ENCODE results near the gene TMEM8B. TPM values are rescaled to one million over a fixed set of nuclear protein-coding genes. Genes with fewer than 3 reads are reported as not detected.

The TMEM8B gene
- polyA plus RNA-seq, 1 of the 3 experiments (the other 2 are of a cell fraction) = 5.8 TPM

DNA sequence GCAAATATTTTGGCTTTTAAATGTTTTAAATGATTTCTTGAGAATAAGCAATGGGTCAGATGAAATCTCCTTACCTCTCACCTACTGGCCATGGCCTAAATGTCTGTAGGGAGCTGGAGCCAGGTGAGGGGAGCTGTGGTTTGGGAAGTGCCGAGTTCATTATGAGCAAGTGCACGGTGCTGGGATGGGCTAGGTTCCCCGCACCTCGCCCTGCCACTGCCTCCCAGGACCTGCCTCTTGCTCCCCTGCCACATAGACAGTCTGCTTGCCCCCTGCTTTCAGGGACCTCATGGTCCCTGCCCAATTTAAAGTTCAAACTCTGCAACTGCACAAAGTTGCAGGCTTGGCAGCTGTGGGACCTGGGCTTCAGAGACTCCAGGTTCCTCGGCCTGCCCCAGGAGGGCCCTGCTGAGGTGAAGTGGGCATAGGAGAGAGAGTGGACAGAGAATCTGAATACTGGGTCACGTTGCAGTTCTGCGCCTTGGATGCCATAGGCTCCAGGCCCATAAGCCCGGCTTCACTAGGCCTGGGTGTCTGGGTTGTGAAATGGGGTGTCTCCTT is 35.7 kb downstream of the TMEM8B start:
- POLR2A ChIA-PET = no interaction called here
- DNase-seq = no peak

More for the DNA sequence above, 35.7 kb downstream of the TMEM8B start:
- CTCF ChIA-PET = interaction anchor here (1.0 to 4.9 kb wide), 6 partner anchors 13 to 75 kb away, joined by 3 to 25 read pairs (median 6); no protein-coding TSS in a partner anchor
- Histone ChIP-seq H3K9ac (no peak overlapping the region), H4K20me1 (ENCODE audit: insufficient read depth) (no peaks in the 10 kb centered on the region), H2AFZ (ENCODE audit: low read depth) (no peak overlapping the region), H3K4me2 (no peak overlapping the region), H3K9me2 (no peaks in the 10 kb centered on the region), H3K27me3 (ENCODE audit: insufficient read depth) (no peaks in the 10 kb centered on the region; the same call in 1 of the 2 replicates), H3K4me3 (ENCODE audit: low read depth in 2 of 2, low read length in 1 of 2) (no peak overlapping the region), H3K27ac (ENCODE audit: low read depth in 2 of 2, low read length in 1 of 2) (no peak overlapping the region), H3K4me1 (ENCODE audit: control insufficient read depth in 1 of 2, insufficient read depth in 2 of 2, low read depth in 1 of 2, low read length in 1 of 2) (peaks cover 0 to 3% of the 10 kb centered on the region in 2 experiments; a peak in 1 of 4 replicates), H3K36me3 (replicated peaks in 1 of 2; ENCODE audit: control insufficient read depth in 1 of 2, insufficient read depth in 2 of 2, low read length in 1 of 2) (no peaks in the 10 kb centered on the region), H3F3A (replicated peaks; ENCODE audit: insufficient read depth) (no peaks in the 10 kb centered on the region), H3K79me2 (ENCODE audit: insufficient read depth) (no peaks in the 10 kb centered on the region), H3K9me3 (no peaks in the 10 kb centered on the region)
- WGBS (ENCODE audit: low lambda C conversion rate) = 87% methylated on average over 4 of the region's 8 CpGs
- no peak for TF ChIP-seq IRF3 (IDR thresholded peaks at IDR 0.05; ENCODE audit: low read depth, low read length)
- TF ChIP-seq, protein P1, sequence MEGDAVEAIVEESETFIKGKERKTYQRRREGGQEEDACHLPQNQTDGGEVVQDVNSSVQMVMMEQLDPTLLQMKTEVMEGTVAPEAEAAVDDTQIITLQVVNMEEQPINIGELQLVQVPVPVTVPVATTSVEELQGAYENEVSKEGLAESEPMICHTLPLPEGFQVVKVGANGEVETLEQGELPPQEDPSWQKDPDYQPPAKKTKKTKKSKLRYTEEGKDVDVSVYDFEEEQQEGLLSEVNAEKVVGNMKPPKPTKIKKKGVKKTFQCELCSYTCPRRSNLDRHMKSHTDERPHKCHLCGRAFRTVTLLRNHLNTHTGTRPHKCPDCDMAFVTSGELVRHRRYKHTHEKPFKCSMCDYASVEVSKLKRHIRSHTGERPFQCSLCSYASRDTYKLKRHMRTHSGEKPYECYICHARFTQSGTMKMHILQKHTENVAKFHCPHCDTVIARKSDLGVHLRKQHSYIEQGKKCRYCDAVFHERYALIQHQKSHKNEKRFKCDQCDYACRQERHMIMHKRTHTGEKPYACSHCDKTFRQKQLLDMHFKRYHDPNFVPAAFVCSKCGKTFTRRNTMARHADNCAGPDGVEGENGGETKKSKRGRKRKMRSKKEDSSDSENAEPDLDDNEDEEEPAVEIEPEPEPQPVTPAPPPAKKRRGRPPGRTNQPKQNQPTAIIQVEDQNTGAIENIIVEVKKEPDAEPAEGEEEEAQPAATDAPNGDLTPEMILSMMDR (IDR thresholded peaks at IDR 0.05) = no peak
- no peak for TF ChIP-seq FOXM1 (IDR thresholded peaks at IDR 0.05; ENCODE audit: low read depth)
- TF ChIP-seq GATA2 (CRISPR knock-in tag; IDR thresholded peaks at IDR 0.05) = no peak
- TF ChIP-seq REST (IDR thresholded peaks at IDR 0.05; ENCODE audit: low read depth, low read length) = no peak
- no peak for TF ChIP-seq SMC3 (IDR thresholded peaks at IDR 0.05; ENCODE audit: low read depth, low read length)

All from SK-N-SH (cell line).